Progenitor cell of endocrine pancreas (in vitro differentiated cells): ENCODE data around the gene JADE2. TPM values are rescaled to one million over a fixed set of nuclear protein-coding genes. Genes with fewer than 3 reads are reported as not detected.
"Not testable (repeated sequence)": the region's sequence is repeated elsewhere in the genome, so short reads cannot be mapped to it uniquely, and the experiment has no call there.

Experiments
- DNase-seq: peaks from one replicate; pipeline ENCODE4 v3.0.0; 2021; ENCODE audit warnings: low spot score; ENCODE audit not compliant: unreplicated experiment
- H3K27ac Mint-ChIP-seq: 2 replicates; pipeline ENCODE4 v1.8.0; 2021; ENCODE audit warnings: mild to moderate bottlenecking, moderate library complexity, mixed read lengths
- H3K27me3 Mint-ChIP-seq: 2 replicates; pipeline ENCODE4 v1.8.0; 2021; ENCODE audit warnings: mixed read lengths
- H3K36me3 Mint-ChIP-seq: 2 replicates; pipeline ENCODE4 v1.8.0; 2022; ENCODE audit warnings: mixed read lengths; ENCODE audit not compliant: insufficient read depth
- H3K4me1 Mint-ChIP-seq: 2 replicates; pipeline ENCODE4 v1.8.0; 2021; ENCODE audit warnings: low read depth, mixed read lengths
- H3K4me3 Mint-ChIP-seq: 2 replicates; pipeline ENCODE4 v1.8.0; 2021; ENCODE audit warnings: low read depth, mild to moderate bottlenecking, moderate library complexity, mixed read lengths
- H3K9me3 Mint-ChIP-seq: 2 replicates; pipeline ENCODE4 v1.8.0; 2021; ENCODE audit warnings: low read depth, mixed read lengths
- total RNA-seq: library from RNA; stranded (reverse); gene quantifications from 2 replicates; pipeline ENCODE4 v1.2.1, GENCODE V29; 2021
- TF ChIP-seq, protein P1 (sequence below): fragments of 200-600 bp; sonication (generic); IDR thresholded peaks from one replicate; pipeline ENCODE4 v1.5.0; 2021; ENCODE audit warnings: antibody characterized with exemption, mild to moderate bottlenecking; ENCODE audit not compliant: unreplicated experiment

JADE2 gene
- total RNA-seq, 1 donor from 2014 or later: 6.7 TPM

DNA sequence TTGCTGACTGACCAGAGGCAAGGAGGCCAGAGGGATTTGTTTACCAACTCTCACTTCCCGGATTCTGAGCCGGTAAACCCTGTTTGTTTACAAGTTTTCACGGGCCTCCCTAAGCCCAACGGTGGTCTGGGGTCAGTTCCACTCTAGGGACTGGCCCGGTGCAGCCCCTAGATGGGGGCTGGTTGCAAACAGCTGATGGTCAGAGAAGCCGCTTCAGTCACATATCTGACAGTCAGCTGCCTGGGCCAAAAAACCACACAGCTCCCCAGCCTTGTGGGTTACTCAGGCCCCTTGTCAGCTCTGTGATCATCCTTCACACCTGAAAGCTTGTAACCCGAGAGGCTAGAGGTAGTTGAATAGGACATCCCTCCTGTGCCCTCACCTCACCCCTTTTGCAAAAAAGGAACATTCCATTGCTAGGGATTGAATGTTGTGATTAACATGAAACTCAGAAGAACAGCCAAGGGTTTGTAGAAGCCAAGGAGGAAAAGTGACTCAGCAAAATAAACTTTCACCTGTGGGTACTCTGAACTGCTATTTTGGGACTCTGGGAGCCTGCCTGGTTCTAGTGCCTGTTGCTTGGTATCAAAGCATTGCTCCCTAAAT lies 66.8 kb downstream of the JADE2 start:
- no peak for DNase-seq
- Mint-ChIP-seq H3K27ac (no peak overlapping the region), H3K4me1 (peaks cover 8% of the 10 kb centered on the region), H3K36me3 (no peaks in the 10 kb centered on the region), H3K27me3 (no peaks in the 10 kb centered on the region), H3K4me3 (no peak overlapping the region), H3K9me3 (no peaks in the 10 kb centered on the region)
- TF ChIP-seq, protein P1, sequence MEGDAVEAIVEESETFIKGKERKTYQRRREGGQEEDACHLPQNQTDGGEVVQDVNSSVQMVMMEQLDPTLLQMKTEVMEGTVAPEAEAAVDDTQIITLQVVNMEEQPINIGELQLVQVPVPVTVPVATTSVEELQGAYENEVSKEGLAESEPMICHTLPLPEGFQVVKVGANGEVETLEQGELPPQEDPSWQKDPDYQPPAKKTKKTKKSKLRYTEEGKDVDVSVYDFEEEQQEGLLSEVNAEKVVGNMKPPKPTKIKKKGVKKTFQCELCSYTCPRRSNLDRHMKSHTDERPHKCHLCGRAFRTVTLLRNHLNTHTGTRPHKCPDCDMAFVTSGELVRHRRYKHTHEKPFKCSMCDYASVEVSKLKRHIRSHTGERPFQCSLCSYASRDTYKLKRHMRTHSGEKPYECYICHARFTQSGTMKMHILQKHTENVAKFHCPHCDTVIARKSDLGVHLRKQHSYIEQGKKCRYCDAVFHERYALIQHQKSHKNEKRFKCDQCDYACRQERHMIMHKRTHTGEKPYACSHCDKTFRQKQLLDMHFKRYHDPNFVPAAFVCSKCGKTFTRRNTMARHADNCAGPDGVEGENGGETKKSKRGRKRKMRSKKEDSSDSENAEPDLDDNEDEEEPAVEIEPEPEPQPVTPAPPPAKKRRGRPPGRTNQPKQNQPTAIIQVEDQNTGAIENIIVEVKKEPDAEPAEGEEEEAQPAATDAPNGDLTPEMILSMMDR: no peak

DNA sequence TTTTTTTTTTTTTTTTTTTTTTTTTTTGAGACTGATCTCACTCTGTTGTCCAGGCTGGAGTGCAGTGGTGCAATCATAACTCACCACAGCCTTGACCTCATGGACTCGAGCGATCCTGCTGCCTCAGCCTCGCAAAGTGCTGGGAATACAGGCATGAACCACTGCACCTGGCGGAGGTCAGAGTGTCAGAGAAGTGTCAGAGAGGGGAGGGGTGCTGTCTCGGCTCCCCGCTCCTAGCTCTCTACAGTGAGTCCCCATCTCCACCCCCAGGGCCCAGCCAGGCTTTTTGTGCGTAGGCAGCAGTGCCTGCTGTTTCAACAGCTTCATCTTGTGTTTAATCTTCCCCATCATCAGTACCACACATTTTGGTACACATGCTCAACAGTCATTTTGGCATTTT lies 68.9 kb downstream of the JADE2 start:
- no peaks in the 10 kb centered on the region for H3K9me3 Mint-ChIP-seq

DNA sequence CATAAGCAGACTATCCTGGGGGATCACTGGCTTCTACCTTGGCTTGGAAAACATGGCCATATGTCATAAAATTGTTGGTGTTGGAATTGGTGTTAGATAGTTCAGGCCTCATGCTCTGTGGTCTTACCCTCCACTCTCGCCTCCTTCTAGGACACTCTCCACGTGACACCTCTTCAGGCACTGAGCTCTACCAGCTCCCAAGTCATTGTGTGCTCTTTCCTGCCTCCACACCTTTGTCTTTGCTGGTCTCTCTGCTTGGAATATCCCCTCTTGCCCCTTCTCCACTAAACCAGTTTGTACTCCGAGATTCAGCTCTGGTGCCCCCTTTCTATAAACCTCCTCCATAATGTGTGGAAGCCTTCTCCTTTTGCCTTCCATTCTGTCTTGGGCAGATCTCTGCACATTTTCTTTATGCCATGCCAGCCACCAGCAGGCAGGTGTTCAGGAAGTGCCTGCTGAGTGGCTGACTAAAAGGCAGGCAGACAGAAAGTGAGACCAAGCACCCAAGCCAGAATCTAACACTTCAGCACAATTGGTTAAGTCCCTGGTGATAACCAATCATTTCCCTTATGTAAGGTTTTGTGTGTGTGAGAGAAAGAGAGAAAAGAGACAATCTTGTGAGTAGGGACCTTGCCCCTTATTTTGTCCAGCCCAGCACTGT lies 69.5 kb downstream of the JADE2 start:
- no peaks in the 10 kb centered on the region for H3K27me3 Mint-ChIP-seq
- DNase-seq: no peak
- H3K36me3 Mint-ChIP-seq: no peaks in the 10 kb centered on the region
- H3K4me3 Mint-ChIP-seq: no peak overlapping the region
- TF ChIP-seq, protein P1: no peak
- H3K4me1 Mint-ChIP-seq: peaks cover 8% of the 10 kb centered on the region
- H3K9me3 Mint-ChIP-seq: no peaks in the 10 kb centered on the region
- no peak overlapping the region for H3K27ac Mint-ChIP-seq

More for the DNA sequence above, 68.9 kb downstream of the JADE2 start:
- no peak for DNase-seq
- Mint-ChIP-seq H3K27me3 (no peaks in the 10 kb centered on the region), H3K4me3 (no peak overlapping the region), H3K4me1 (peaks cover 8% of the 10 kb centered on the region), H3K27ac (no peak overlapping the region), H3K36me3 (no peaks in the 10 kb centered on the region)
- TF ChIP-seq, protein P1: no peak

DNA sequence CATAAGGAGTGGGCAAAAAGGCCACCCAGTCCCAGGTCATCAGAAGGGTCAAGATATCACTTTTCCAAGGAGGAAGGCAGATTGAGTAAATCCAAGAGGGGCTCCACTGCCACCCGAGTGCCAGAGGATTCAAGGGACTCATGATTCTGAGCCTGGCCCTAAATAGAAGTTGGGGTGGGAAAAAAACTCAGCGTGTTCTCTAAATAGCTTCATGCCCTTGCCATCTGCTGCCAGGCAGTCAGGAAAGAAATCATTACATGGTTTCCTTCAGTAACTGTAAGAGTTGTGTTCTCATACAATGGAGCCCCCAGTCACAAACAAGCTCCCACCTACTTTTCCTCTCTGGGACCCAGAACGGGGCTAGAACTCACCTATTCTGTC lies 70.0 kb downstream of the JADE2 start:
- Mint-ChIP-seq H3K36me3 (no peaks in the 10 kb centered on the region), H3K27ac (no peak overlapping the region), H3K27me3 (no peaks in the 10 kb centered on the region), H3K4me1 (peaks cover 8% of the 10 kb centered on the region), H3K4me3 (no peak overlapping the region), H3K9me3 (no peaks in the 10 kb centered on the region)
- TF ChIP-seq, protein P1: no peak
- DNase-seq: no peak

DNA sequence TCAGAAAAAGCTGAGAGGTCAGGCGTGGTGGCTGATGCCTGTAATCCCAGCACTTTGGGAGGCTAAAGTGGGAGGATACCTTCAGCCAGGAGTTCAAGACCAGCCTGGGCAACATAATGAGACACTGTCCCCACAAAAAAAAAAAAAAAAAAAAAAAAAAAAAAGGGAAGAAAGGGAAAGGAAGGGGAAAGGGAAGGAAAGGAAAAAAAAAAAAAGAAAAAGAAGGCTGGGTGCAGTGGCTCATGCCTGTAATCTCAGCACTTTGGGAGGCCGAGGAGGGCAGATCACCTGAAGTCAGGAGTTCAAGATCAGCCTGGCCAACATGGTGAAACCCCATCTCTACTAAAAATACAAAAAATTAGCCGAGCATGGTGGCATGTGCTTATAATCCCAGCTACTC lies 74.3 kb downstream of the JADE2 start:
- not testable (repeated sequence) for H3K4me3 Mint-ChIP-seq, H3K36me3 Mint-ChIP-seq, DNase-seq, H3K9me3 Mint-ChIP-seq, H3K27ac Mint-ChIP-seq, H3K4me1 Mint-ChIP-seq, H3K27me3 Mint-ChIP-seq

DNA sequence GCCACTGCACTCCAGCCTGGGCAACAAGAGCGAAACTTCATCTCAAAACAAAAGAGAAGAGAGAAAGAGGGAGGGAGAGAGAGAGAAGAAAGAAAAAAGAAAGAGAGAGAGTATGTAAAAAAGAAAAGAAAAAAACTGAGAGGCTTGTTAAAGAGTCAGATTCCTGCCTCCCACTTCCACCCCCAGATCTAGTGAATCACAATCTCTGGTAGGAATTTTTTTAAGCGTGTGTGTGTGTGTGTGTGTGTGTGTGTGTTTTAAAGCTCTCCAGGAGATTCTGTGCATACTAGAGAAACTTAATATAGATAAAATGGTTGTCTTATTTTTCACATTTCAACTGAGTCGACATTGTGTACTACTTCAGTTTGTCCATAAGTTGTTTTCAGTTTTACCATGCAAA lies 75.1 kb downstream of the JADE2 start:
- H3K4me1 Mint-ChIP-seq: peaks cover 4% of the 10 kb centered on the region

More for the DNA sequence above, 75.1 kb downstream of the JADE2 start:
- Mint-ChIP-seq H3K27me3 (no peaks in the 10 kb centered on the region), H3K36me3 (peaks cover 9% of the 10 kb centered on the region), H3K9me3 (no peaks in the 10 kb centered on the region), H3K4me3 (no peak overlapping the region), H3K27ac (no peak overlapping the region)
- TF ChIP-seq, protein P1: no peak
- DNase-seq: no peak
